GM21529 (cell line): ENCODE measurements around the gene MYL2.
A peak's percentile ranks its signal among the peaks of the same experiment; 100 is the strongest.

Source experiments
- ATAC-seq: cut with Tn5 transposase; IDR thresholded peaks from one replicate; pipeline ENCODE4 v1.9.1; 2021; ENCODE audit not compliant: unreplicated experiment

MYL2 gene

DNA sequence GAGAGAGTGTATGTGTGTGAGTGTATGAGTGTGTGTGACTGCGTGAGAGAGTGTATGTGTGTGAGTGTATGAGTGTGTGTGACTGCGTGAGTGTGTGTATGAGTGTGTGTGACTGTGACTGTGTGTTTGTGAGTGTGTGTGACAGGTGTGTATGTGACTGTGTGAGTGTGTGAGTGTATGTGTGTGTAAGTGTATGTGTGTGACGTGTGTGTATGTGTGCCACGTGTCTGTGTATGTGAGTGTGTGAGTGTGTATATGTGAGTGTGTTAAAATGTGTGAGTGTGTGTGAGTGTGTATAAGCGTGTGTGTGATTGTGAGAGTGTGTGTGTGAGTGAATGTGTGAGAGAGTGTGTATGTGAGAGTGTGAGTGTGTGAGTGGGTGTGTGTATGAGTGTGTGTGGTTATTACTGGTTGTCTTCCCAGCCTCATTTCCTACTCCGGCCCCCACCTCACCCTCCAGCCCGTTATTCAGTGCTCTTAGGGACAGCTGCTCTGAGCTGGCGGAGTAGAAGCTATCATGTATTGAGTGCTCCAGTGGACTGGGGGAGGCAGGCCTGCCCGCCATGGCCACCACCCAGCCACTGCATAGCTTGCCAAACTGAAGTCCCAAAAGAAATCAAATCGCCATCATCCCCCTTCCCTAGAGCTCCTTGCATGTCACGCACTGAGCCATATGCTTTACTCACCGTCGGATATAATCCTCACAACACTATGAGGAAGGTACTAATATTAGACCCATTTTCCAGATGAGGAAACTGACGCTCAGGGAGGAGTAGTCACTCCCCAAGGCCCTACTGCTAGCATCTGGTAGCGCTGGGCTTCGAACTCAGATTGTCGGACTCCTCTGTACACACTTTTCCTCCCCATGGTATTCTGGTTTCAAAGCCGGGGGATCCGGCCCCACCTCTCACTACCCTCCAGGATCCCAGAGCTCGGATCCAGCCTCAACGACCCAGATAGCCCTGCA, 10.3 kb upstream of the MYL2 start:
- ATAC-seq, result no peak

DNA sequence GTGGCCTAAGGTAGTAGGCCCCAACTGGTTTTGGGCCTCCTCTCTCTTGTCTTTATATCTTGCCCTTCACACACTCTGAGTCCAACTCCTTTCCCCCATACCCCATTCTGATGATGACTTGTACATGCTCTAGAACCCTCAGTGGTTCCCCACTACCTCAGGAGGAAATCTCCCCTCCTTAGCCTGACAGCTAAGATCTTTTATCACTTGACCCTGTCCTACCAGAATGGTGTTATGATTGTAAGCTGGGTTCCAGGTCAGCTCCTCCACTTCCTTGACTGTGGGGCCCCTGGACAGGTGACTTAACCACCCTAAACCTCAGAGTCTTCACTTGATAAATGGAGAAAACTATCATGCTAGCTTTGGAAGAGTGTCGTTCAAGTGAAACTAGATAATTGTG, 9.4 kb upstream of the MYL2 start:
- ATAC-seq, result no peak

DNA sequence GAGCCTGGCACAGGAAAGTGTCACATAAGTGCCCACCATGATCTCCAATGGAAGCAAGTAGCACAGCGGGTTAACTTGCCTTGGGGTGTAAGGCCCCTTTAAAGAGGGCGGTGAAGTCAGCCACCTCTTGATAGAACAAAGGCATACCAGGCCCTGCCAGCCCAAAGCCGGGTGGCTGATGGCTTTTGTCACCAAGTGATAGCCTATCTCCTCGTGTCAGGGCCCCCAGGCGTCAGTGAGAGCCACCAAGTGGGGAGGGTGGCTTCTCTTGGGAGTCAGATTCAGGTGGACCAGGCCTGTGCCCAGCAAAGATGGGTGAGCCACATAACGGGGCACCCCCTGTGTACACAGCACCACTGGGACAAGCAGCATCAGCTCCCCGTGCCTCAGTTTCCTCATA, 8.3 kb upstream of the MYL2 start:
- ATAC-seq, result no peak

DNA sequence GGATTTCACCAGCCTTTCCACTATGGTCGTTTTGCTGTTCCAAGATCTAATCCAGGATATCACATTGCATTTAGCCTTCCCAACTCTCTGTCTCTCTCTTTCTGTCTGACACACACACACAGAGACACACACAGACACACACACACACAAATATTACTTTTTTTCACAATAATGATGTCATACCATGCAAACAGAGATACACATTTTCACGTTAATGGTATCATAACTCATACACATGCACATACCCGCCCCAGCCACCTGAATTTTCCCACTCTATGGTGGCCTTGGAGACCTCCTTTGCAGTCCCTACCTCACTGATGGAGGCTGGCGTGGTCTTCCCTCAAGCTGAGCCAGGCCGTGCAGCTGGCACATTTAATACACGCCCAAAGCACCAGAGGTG, 7.2 kb upstream of the MYL2 start:
- ATAC-seq, result no peak

DNA sequence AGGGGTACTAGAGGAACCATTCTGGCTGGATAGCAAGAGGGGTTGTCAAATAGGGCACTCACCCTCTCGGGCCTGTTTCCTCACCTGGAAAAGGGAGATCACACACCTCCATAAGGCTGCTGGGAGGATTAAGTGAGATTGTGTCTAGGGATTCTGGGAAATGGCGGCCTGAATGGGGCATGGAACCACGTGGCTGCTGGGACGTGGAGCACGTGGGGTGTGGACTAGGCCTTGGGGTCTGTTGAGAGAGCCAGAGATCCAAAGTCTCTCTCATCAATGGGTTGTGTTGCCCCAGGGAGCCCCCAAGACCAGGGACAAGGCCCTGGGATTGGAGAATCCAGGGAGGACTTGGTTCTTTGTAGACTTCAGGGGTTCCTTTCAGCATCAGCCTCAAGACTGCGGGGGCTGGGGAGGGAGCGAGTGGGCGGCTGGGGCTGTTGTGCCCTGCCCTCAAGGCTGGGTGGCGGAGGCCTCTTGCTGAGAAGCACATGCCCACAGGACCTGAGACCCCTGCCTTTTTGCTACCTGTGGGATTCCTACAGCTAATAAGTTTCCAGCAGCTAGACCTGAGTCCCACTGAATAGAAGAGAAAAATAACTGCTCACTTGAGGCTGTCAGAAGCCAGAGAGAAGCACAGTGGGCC, 3.4 kb upstream of the MYL2 start:
- ATAC-seq, result no peak

DNA sequence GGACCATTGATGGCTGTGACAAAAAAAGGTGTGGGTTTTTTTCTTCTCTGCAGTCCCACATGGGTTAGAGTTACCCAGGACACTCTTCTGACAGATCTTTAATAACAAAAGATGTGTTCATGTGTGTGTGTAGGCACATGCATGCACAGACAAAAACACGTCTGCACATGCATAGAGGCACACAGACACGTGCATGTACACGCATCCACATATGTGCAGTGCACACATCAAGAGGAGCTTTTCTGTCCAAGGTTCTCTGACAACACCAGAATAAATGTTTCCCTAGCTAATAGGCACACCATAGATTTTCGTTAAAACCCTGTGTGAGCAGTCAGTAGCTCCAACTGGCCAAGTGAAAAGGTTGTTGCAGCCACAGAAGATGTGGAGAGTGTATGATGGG, 2.8 kb upstream of the MYL2 start:
- ATAC-seq, result no peak

DNA sequence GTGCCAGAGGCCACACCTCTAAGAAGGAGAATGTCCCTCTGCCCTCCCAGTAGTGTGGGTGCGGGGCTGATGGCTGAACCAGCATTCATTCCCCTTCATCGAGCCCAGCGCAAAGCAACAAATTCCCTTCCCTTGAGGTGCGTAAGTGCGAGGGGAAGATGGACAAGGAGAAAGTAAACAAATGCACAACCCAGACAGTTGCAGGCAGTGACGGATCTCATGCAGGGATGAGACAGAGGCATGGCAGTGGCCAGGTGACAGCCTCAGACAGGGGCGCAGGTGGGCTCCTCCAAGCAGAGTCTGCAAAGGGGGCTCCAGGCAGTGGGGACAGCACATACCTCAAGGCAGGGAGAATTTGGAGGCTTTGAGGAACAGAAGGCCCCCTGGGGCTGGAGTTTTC, 2.3 kb upstream of the MYL2 start:
- no peak for ATAC-seq

DNA sequence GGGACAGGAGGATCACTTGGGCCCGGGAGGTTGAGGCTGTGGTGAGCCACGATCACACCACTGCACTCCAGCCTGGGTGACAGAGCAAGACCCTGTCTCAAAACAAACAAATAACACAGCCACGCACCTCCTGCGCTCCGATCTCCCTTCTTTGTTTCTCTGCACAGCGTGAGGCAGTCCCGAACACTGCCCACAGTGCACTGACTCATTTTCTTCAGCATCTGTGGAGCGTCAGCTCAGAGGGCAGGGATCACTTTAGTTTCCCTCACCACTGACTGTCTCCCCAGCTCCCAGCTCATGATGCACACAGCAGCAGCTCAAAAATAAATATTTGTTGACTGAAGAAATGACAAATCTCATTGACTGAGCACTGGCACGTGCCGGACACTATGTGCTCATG, 883 bp upstream of the MYL2 start:
- no peak for ATAC-seq

DNA sequence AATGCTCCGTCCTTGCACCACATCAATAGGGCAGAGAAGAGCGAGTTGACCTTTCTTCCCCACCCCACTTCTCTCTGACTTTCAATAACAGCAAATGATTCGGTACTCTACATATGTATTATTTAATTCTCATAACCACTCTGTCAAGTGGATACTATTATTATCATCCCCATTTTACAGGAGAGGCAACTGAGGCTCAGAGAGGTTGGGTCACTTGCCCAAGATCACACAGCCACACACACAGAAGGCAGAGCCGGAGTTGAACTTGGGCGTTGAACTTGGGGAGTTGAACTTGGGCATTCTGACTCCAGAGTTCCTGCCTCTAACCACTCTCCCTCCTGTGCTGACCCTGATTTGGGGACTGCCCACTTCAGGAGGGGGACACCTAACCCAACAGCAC, 659 bp downstream of the MYL2 start:
- no peak for ATAC-seq

DNA sequence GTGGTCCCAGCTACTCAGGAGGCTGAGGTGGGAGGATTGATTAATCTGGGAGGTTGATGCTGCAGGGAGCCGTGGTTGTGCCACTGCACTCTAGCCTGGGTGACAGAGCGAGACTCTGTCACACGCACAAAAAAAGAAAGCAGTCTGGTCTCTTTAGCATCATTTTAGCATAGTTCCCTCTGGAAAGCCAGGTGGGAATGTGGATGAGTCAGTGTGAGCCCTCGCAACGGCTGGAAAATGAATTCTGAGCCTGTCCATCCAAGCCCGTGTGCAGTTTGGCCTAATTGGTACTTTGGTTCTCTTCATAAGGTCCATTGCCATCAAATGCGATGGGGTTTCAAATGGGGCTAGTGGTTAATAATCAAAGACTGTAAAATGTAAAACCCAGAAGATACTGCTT, 2.4 kb downstream of the MYL2 start:
- ATAC-seq, result no peak

DNA sequence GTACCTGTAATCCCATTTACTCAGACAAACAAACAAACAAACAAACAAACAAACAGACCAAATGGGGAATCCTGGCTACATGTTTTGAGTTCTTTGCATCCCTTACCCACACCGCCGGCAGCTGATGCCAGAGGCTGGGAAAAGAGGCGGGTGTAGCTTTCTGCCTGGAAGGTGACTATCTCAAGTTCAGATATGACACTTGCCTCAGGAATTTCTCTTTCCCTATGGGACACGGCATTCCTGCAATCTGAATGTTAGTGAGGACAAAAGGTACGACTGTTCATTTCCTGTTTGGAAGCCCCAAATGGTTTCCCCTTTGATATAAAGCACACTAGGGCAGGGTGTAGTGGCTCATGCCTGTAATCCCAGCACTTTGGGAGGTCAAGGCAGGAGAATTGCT, 2.9 kb downstream of the MYL2 start:
- no peak for ATAC-seq

DNA sequence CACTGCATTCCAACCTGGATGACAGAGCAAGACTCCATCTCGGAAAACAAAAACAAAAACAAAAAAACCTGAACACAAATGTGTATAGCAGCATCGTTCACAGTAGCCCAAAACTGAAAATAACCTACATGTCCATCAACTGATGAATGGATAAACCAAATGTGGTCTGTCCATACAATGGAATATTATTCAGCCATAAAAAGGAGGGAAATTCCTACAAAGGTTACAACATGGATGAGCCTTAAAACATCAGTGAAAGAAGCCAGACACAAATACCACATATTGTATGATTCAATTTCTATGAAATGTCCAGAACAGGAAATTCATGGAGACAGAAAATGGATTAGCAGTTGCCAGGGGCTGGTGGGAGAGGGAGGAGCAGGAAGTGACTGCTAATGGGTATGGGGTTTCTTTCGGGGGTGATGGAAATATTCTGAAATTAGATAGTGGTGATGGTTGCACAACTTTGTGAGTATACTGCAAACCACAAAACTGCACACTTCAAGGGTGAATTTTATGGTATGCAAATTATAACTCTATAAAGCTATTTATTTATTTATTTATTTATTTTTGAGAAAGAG, 4.0 kb downstream of the MYL2 start:
- no peak for ATAC-seq

DNA sequence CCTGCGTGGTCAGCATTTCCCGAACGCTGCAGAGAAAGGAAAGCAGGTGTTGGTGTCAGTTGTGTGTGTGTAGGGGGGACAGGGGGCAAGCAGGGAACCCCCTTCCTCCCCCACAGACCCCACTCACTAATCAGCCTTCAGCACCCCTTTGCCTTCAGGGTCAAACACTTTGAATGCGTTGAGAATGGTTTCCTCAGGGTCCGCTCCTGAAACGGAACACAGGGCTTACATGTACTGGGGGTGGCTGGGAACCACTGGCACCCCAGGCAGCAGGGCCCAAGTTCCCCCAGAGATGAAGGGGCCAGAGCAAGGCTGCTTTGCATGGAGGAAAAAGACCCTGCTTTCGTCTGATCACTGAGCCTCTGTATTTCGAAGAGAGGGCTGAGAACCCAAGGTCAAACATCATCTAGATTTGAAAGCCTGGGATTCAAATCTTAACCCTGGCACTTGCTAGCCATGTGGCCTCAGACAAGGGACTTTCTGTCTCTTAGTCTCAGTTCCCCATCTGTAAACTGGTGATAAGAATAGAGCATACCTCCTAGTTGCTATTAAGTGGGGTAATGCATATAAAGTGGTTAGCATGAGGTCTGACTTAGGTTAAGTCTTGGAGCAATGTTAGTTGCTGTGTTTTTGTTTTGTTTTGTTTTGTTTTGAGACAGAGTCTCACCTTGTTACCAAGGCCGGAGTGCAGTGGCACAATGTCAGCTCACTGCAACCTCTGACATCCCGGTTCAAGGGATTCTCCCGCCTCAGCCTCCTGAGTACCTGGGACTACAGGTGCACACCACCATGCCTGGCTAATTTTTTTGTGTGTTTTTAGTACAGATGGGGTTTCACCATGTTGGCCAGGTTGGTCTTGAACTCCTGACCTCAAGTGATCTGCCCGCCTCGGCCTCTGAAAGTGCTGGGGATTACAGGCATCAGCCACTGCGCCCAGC, 7.0 kb downstream of the MYL2 start:
- ATAC-seq, result peak; percentile 98

DNA sequence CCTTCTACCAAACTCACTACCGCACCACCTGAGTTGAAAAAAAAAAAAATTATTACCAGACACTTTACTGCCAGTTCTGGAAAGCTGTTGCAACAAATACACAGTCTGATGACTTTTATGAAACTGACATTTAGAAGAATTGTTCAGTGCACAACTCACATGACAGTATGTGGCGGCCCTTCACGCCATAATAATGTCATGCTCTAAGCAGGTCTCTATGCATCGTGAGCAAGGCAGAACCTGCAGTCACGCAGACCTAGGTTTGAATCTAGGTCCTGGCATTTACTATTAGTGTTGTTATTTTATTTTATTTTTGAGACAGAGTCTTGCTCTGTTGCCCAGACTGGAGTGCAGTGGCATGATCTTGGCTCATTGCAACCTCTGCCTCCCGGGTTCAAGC, 8.1 kb downstream of the MYL2 start:
- no peak for ATAC-seq

DNA sequence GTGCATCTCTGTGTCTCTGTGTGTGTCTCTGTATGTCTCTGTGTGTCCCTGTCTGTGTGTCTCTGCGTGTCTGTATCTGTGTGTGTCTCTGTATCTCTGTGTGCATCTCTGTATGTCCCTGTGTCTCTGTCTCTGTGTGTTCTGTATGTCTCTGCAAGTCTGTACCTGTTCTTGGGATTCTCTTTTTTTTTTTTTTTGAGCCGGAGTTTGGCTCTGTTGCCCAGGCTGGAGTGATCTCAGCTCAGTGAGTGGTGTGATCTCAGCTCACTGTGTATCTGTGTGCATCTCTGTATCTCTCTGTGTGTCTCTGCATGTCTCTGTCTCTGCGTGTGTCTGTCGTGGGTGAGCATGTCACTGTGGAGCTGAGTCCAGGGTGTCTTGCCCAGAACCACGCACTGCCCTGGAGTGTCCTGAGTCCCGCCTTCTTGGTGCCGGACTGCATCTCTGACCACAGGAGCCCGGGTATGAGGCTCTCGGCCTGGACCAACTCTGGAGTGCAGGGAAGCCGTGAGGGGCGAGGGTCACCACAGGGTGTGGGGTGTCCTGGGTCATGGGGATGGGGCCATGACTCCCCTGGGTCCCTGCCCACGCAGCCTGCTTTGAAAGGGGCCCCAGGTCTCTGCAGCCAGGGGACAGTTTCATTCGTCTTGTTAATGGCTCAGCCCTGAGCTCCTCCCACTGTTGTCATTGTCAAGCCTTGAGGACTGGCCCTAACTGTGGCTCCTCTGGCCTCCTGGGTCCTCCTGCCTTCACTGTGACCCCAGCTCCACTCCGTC, 11.8 kb downstream of the MYL2 start:
- no peak for ATAC-seq

DNA sequence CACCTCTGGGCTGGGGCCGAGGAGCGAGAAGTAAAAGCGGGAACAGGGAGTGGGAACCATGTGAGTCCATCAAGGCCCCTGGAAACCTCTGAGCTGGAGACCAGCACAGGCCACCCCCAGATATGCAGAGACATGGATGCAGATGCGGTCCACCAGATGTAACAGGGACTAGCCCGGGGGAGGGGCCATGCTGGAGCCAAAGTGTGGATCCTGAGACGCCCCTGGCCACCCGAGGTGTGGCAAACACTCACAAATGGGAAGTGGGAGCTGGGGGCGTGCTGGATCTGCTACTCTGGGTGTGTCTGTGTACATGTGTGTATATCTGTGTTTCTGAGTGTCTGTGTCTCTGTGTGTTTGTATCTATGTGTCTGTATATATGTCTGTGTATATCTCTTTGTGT, 12.8 kb downstream of the MYL2 start:
- ATAC-seq, result no peak

DNA sequence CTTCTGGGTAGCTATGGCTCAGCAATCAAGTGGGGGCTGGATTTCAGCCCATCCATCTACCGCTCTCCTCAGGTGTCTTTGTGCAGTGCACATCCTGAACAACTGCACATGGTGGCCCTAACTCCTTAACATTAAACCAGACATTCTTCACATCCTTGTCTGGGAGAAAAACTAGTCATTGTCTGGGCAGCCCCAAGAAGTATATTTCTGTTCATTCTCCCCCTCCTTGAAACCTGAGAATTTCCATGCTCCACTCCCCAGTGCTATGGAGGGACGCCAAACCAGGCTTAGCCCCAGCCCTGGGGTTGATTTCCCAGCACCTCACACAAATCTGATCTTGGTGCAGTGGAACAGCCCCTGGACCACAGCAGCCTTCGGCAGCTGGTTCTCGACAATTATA, 13.4 kb downstream of the MYL2 start:
- no peak for ATAC-seq

DNA sequence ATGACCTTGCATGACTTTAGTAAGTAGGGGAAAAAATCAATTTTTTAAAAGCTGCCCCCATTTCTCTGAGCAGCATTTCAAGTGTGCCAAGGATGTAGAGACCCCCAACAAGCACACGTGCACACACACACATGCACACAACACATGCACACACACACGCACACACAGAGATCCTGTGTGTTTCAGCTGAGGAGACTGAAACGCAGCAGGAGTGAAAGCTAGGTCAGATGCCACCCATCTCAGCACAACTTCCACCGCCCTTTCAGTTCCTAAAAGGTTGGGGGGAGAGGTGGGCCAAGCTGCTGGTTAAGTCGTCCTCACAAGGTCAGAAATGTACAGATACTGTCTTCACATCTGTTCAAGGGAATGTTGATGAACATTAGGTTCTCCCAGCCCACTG, 13.9 kb downstream of the MYL2 start:
- ATAC-seq, result no peak

DNA sequence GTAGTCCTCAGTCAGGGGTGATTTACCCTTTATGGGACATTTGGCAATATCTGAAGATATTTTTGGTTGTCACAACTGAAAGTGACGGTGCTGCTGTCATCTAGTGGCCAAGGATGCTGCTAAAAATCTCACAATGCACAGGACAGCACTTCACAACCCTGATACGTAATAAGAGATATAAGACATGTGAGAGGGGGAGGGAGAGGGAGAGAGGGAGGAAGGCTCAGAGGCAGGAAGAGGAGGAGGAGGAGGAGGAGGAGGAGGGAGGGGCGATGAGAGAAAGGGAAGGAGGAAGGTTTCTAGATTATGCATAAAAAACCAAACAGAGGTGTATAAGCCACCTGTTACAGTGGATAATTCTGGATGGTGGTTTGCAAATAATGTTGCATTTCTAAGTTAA, 14.3 kb downstream of the MYL2 start:
- ATAC-seq, result peak; percentile 54

DNA sequence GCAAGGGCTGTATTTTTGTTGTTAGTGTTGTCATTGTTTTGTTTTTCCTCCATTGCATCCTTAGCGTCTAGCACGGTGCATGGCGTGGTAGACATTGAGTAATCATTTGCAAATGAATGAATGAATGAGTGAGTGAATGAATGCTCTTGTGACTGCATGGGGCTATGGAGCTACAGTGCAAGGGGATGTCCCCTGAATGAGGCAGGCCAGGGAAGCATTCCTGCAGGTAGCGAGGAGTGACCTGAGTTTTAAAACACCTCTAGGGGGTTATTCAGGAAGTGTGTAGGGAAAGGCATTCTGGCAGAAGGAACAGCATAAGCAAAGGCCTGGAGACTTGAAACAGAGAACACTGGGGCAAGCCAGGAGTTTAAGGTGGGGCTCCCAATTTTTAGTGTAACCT, 16.9 kb downstream of the MYL2 start:
- ATAC-seq, result no peak
